ENCODE data around the gene DNAJC7.

The DNAJC7 gene

DNA sequence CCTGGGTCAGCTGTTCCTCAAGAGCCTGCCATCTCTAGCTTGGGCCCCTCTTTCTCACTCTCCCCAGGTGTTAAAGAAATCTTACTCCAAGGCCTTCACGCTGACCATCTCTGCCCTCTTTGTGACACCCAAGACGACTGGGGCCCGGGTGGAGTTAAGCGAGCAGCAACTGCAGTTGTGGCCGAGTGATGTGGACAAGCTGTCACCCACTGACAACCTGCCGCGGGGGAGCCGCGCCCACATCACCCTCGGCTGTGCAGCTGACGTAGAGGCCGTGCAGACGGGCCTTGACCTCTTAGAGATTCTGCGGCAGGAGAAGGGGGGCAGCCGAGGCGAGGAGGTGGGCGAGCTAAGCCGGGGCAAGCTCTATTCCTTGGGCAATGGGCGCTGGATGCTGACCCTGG is 43.8 kb downstream of the DNAJC7 start:
- no peak for DNase-seq

DNA sequence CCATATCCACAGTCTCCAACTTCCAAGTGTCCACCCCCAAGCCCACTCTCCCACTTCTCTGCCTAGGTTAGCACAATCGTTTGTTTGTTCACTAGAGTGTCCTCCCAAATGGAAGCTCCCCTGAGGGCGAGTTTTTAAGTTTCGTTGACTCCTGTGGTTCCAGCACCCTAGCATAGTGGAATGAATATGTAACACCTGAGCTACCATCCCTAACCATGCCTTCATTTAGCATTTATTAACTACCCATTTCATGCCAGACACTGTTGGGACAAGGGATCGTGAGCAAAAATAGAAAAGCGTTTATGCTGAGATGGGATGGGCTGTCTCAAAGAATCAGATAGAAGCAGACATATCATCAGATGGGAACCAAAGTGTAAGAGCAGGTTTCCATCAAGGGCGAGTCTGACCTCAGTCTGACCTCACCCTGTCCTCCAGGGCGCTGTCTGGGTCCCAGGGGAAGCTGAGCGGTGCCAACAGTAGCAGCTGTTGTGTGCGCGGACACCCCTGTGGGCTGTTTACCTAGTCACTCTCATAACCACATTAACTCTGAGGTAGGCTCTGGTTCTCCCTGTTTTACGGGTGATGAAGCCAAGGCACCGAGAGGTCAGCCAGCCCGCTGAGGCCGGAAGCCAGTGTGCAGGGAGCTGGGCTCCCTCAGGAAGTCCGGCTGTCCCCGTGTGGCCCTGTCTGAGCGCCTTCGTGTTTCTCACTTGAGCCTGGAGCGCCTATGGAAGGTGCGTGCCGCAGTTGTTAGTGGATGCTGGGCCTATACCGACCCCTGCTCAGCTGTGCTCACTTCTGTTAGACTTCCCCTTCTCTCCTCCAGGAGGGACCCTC is 44.5 kb downstream of the DNAJC7 start:
- DNase-seq = no peak

DNA sequence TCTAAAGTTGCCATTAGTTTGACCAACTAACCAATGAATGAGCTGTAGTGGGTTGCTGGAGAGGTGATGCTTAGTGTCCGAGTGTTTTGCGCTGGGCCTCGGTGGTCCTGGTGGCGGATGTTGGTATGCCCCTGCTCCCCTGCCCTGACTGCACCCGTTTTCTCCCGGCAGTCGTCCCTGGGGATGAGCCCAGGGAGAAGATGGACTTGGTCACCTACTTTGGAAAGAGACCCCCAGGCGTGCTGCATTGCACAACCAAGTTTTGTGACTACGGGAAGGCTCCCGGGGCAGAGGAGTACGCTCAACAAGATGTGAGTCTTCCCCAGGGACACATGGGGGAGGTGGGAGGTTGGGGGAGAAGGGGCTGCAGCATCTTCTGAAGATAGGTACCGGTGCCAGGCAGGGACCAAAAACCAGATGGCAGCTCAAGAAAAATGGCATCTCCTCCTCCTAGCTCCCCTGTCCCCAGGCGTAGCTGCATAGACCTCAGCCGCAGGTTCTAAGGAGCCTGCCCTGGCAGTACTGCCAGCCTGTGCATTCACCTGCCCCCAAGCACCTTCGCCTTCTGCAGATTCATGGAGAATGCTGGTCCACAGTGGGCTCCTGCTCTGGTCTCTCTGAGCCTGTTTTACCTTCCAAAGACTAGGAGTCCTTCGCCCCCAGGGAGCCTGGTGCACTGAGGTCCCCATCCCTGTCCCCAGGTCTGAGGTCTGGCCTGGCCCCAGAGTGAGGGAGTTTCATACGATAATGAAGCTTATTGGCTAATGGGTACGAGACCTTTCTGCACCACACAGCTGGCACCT is 45.3 kb downstream of the DNAJC7 start:
- no peak for DNase-seq

GRCh38 chr17:41970901-41971331 is 46.3 kb downstream of the DNAJC7 start:
- no peak for DNase-seq

- no peak for DNase-seq
Observed at GRCh38 chr17:41968676-41969075, 48.6 kb downstream of the DNAJC7 start.

DNA sequence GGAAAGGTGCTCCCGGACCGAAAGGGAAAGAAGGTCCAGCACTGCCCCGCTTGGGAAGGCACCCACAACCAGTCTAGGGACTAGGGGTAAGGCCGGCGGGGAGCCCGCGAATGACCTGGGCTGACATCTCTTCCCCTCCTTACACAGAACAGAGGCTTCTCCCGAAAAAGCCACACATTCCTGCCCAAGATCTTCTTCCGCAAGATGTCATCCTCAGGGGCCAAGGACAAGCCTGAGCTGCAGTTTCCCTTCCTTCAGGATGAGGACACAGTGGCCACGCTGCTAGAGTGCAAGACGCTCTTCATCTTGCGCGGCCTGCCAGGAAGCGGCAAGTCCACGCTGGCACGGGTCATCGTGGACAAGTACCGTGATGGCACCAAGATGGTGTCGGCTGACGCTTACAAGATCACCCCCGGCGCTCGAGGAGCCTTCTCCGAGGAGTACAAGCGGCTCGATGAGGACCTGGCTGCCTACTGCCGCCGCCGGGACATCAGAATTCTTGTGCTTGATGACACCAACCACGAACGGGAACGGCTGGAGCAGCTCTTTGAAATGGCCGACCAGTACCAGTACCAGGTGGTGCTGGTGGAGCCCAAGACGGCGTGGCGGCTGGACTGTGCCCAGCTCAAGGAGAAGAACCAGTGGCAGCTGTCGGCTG is 49.2 kb downstream of the DNAJC7 start:
- no peak for DNase-seq

DNA sequence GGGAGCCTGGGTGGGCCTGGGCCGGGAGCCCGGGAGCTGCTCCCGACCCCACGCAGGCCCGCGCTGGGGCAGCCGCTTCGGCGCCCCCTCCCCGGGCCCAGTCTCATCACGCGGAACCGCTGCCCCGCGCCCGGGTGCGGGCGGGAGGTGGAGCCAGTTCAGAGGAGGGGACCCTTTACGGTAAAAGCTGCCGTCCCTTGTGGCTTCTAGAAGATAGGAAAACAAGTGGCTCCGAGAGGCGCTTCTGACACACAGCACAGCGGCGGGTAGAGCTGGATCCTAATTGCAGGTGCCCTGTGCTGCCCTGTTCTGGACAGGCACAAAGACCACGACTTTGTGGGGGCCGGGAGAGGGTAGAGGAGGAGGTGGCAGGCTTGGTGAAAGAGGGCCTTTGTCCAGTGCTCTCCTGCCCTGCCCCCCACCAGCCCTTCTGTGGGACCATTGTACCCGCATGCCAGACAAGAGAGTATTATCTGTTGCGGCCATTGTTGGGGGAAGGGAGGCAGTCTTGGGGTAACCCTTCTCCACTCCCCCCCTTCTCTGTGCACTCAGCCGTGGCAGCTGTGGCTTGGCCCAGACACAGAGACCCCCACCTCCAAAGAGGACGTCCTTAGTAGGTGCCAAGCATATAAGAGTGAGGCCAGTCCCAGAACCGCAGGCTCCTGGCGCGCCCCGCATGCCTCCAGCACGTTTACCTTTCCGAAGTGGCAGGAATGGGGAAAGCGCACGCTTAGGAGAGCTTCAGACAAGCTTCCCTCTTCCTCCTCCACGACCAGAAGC is 49.9 kb downstream of the DNAJC7 start:
- DNase-seq = peak in 1 of 2 experiments; percentile 64

DNA sequence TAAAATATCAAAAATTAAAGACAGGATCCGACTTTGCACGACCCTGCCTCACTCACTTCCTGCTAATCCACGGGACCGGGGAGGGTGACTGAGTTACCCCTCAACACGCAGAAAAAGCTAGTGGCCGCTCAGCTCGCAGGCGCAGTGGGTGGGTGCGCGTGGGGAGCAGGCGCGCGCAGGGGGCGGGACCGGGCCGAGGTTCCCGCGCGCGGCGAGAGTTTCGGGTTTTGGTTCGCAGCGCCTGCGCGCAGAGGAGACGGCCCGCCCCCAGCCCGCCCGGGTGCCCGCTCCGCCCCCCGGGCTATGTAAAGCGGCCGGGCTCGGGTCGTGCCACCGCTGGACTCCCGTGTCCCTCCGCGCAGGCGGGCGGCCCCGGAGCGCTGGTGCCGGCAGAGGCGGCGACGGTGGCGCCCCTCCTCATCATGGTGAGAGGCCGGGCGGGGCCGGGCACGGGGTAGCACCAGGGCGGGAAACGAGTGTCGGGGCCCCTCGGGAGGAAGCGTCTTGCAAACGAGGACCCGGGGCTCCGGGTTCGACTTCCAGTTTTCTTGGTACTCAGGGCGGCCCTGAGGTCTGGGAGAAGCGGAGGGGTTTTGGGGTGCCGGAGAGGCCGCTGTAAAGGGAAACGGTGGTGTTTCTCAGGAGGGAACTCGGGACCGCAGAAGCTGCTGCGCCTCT is 50.6 kb downstream of the DNAJC7 start, which contains the start of gene CNP:
CNP (plus strand) TSS at position 333 of the 678 bp plus-strand sequence; CDS start at position 423, 90 bp downstream.
- DNase-seq = peak; percentile 91 to 94

- peak; percentile 72 to 79 for DNase-seq
Observed at GRCh38 chr17:41965694-41966462, 51.4 kb downstream of the DNAJC7 start.

- peak; percentile 77 to 84 for DNase-seq
Observed at GRCh38 chr17:41962768-41963434, 54.3 kb downstream of the DNAJC7 start.

GRCh38 chr17:41962111-41962510 is 55.1 kb downstream of the DNAJC7 start:
- no peak for DNase-seq

GRCh38 chr17:41959336-41960095 is 57.7 kb downstream of the DNAJC7 start:
- DNase-seq = no peak

GRCh38 chr17:41959030-41959335 is 58.3 kb downstream of the DNAJC7 start:
- DNase-seq = no peak

DNA sequence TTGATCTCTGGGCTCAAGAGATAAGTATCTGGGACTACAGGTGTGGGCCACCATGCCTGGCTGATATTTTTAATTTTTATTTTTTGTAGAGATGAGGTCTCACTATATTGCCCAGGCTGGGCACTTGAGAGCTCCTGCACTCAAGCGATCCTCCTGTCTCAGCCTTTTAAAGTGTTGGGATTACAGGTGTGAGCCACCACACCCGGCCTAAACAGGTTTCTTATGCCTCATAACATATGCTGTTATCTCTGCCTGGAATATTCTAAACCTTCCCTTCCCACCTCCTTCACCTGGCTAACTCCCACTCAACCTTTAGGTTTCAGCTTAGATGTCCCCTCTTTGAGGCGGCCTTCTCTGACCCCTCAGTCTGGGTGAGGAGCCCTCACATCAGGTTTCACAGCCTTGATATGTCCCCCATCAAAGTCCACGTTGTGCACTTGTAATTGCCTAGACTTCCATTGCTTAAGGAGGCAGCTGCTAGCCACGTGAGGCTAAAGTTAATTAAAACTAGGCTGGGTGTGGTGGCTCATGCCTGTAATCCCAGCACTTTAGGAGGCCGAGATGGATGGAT is 59.3 kb downstream of the DNAJC7 start:
- no peak for DNase-seq

DNA sequence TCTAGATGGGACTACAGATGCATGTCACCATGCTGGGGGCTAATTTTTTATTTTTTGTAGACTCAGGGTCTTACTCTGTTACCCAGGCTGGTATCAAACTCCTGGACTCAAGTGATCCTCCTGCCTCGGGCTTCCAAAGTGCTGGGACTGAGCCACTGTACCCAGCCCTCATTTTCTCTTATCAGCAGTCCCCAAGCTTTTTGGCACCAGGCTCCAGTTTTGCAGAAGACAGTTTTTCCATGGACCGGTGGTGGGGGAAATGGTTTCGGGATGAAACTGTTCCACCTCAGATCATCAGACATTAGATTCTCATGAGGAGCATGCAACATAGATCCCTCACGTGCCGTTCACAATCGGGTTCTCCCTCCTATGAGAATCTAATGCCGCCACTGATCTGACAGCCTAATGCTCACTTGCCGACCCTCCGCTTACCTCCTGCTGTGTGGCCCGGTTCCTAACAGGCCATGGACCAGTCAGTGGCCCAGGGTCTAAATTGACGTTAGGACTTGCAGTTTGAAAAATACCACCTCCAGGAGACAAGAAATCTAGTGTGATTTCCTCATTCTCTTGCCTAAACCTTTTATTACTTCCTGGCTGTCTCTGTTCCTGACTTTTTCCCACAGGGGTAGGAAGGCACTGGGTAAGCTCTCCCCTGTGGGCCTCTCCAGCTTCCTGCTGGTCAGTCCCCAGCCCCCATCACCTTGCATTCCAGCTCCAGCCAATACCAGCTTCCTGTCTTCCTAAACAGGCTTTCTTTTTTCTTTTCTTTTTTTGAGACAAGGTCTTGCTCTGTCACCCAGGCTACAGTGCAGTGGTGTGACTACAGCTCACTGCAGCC is 60.0 kb downstream of the DNAJC7 start:
- no peak for DNase-seq

- no peak for DNase-seq
Observed at GRCh38 chr17:41956522-41956921, 60.7 kb downstream of the DNAJC7 start.

GRCh38 chr17:41948762-41949460 is 68.3 kb downstream of the DNAJC7 start:
- DNase-seq = no peak

- no peak for DNase-seq
Observed at GRCh38 chr17:41944943-41945342, 72.3 kb downstream of the DNAJC7 start.

Data from activated T-cell treated with anti-CD3 and anti-CD28 coated beads, Interleukin-2, amount 50 U/mL, for 48 hours (primary cell).